H1 (cell line): Measurements from ENCODE around the gene IZUMO4. TPM values are rescaled to one million over a fixed set of nuclear protein-coding genes. Genes with fewer than 3 reads are reported as not detected.

Source experiments
- CTCF ChIA-PET: fragments of 300-600 bp; sonication (Branson Sonifier 250); formaldehyde crosslinking; loops from one replicate; lab custom pipeline; 2021; ENCODE audit not compliant: partially characterized antibody; lab: Charles Lee
- POLR2A ChIA-PET: fragments of 300-600 bp; sonication (Branson Sonifier 250); formaldehyde crosslinking; loops from one replicate; lab custom pipeline; 2021; ENCODE audit warnings: inconsistent platforms; ENCODE audit not compliant: partially characterized antibody; lab: Charles Lee
- DNase-seq, 2 experiments: peaks; one replicate each; pipeline versions ENCODE4 v3.0.0 to v3.0.0-alpha.2; 2010 to 2022; ENCODE audit warnings: low spot score in 2 of 2, low read depth in 1 of 2, mixed read lengths in 1 of 2
- FAIRE-seq: peaks from 2 replicates; lab custom pipeline; 2011; peaks lifted over from hg19 to GRCh38; lab: Jason Lieb, UNC
- H2AFZ ChIP-seq: 2 replicates; pipeline ENCODE4 v1.8.1; 2012; ENCODE audit warnings: low read length, inconsistent platforms
- H2AK5ac ChIP-seq: 2 replicates; pipeline ENCODE4 v1.6.1; 2013; ENCODE audit warnings: low read depth, low read length
- H2BK120ac ChIP-seq: replicated peaks from 2 replicates; pipeline ENCODE3; 2013; ENCODE audit warnings: low read depth, low read length, inconsistent platforms
- H2BK12ac ChIP-seq: 2 replicates; pipeline ENCODE4 v1.6.1; 2013; ENCODE audit warnings: low read depth, low read length
- H2BK15ac ChIP-seq: 2 replicates; pipeline ENCODE4 v1.6.1; 2013; ENCODE audit warnings: low read length
- H2BK20ac ChIP-seq: 2 replicates; pipeline ENCODE4 v1.6.1; 2013; ENCODE audit warnings: low read length
- H2BK5ac ChIP-seq: 2 replicates; pipeline ENCODE4 v1.6.1; 2013; ENCODE audit warnings: low read depth, low read length
- H3K14ac ChIP-seq: 2 replicates; pipeline ENCODE4 v1.6.1; 2013; ENCODE audit warnings: inconsistent platforms; ENCODE audit not compliant: insufficient read length
- H3K18ac ChIP-seq: 2 replicates; pipeline ENCODE4 v1.6.1; 2013; ENCODE audit warnings: low read length; ENCODE audit errors: extremely low read depth
- H3K23ac ChIP-seq: 2 replicates; pipeline ENCODE4 v1.6.1; 2013; ENCODE audit warnings: inconsistent platforms; ENCODE audit not compliant: insufficient read length
- H3K23me2 ChIP-seq: 2 replicates; pipeline ENCODE4 v1.6.1; 2013; ENCODE audit warnings: low read depth, low read length
- H3K27ac ChIP-seq: 2 replicates; pipeline ENCODE4 v1.6.1; 2011; ENCODE audit warnings: low read depth, low read length, inconsistent platforms
- H3K27me3 ChIP-seq, 4 experiments: replicated peaks in 1 of 4; 1 replicate in 1 of 4; 2 replicates in 3 of 4; pipeline versions ENCODE4 v1.6.1 to v1.8.1; 2011 to 2013; ENCODE audit warnings: low read length in 3 of 4, mild to moderate bottlenecking in 3 of 4, inconsistent platforms in 2 of 4, mixed read lengths in 2 of 4, moderate library complexity in 1 of 4; ENCODE audit not compliant: control insufficient read depth in 3 of 4, insufficient read depth in 3 of 4; ENCODE audit errors: extremely low read depth in 1 of 4
- H3K36me3 ChIP-seq, 4 experiments: 2 replicates each; pipeline versions ENCODE4 v1.6.1 to v1.8.1; 2011 to 2013; ENCODE audit warnings: mild to moderate bottlenecking in 4 of 4, low read length in 3 of 4, moderate library complexity in 2 of 4, control low read depth in 1 of 4, inconsistent platforms in 1 of 4; ENCODE audit not compliant: insufficient read depth in 4 of 4, control insufficient read depth in 2 of 4
- H3K4ac ChIP-seq: replicated peaks from 2 replicates; pipeline ENCODE3; 2013; ENCODE audit warnings: low read length, low read depth, mixed read lengths, inconsistent platforms; ENCODE audit not compliant: insufficient read length
- H3K4me1 ChIP-seq, 4 experiments: replicated peaks in 1 of 4; 1 replicate in 1 of 4; 2 replicates in 3 of 4; pipeline versions ENCODE4 v1.6.1 to v1.8.1; 2011 to 2013; ENCODE audit warnings: low read length in 3 of 4, inconsistent platforms in 2 of 4, mixed read lengths in 1 of 4; ENCODE audit not compliant: insufficient read depth in 4 of 4, control insufficient read depth in 3 of 4
- H3K4me2 ChIP-seq, 2 experiments: 2 replicates each; pipeline versions ENCODE4 v1.6.1 to v1.8.1; 2011 to 2013; ENCODE audit warnings: low read depth in 2 of 2, low read length in 2 of 2, control low read depth in 1 of 2, inconsistent platforms in 1 of 2, mild to moderate bottlenecking in 1 of 2; ENCODE audit not compliant: insufficient read depth in 1 of 2
- H3K4me3 ChIP-seq, 4 experiments: fragments of 200-600, 300-600 bp in 1 of 4; sonication (generic), shearing (Covaris generic), sonication (Bioruptor Twin) in 1 of 4; 2 replicates each; pipeline versions ENCODE4 v1.5.1 to v1.8.1; 2011 to 2016; ENCODE audit warnings: low read length in 4 of 4, low read depth in 3 of 4, control low read depth in 2 of 4, inconsistent platforms in 2 of 4, mild to moderate bottlenecking in 2 of 4, mixed read lengths in 1 of 4, moderate library complexity in 1 of 4; ENCODE audit not compliant: insufficient read depth in 2 of 4; ENCODE audit errors: extremely low read depth in 1 of 4
- H3K56ac ChIP-seq: replicated peaks from 2 replicates; pipeline ENCODE3; 2013; ENCODE audit warnings: low read depth, mild to moderate bottlenecking, mixed read lengths, low read length, inconsistent platforms; ENCODE audit not compliant: insufficient read length
- H3K79me1 ChIP-seq: 2 replicates; pipeline ENCODE4 v1.6.1; 2013; ENCODE audit warnings: low read depth, low read length, control low read depth
- H3K79me2 ChIP-seq, 2 experiments: 2 replicates each; pipeline versions ENCODE4 v1.6.1 to v1.8.1; 2012 to 2013; ENCODE audit warnings: low read length in 2 of 2, mild to moderate bottlenecking in 2 of 2, inconsistent platforms in 1 of 2; ENCODE audit not compliant: insufficient read depth in 2 of 2, control insufficient read depth in 1 of 2
- H3K9ac ChIP-seq, 4 experiments: replicated peaks in 1 of 4; 1 replicate in 1 of 4; 2 replicates in 3 of 4; pipeline versions ENCODE4 v1.6.1 to v1.8.1; 2011 to 2013; ENCODE audit warnings: low read depth in 3 of 4, low read length in 3 of 4, control low read depth in 2 of 4, mild to moderate bottlenecking in 2 of 4, moderate library complexity in 2 of 4, inconsistent platforms in 1 of 4; ENCODE audit errors: extremely low read depth in 1 of 4
- H3K9me3 ChIP-seq, 2 experiments: 2 replicates each; pipeline versions ENCODE4 v1.6.1 to v1.8.1; 2012 to 2013; ENCODE audit warnings: mild to moderate bottlenecking in 2 of 2, moderate library complexity in 2 of 2, control low read depth in 1 of 2, inconsistent platforms in 1 of 2, low read depth in 1 of 2, low read length in 1 of 2, mixed read lengths in 1 of 2; ENCODE audit not compliant: insufficient read depth in 2 of 2
- H4K20me1 ChIP-seq, 2 experiments: replicated peaks in 1 of 2; 2 replicates each; pipeline versions ENCODE3 to v1.8.1; 2011 to 2013; ENCODE audit warnings: inconsistent platforms in 2 of 2, low read length in 2 of 2, mild to moderate bottlenecking in 1 of 2; ENCODE audit not compliant: insufficient read depth in 2 of 2, control insufficient read depth in 1 of 2
- H4K5ac ChIP-seq: 2 replicates; pipeline ENCODE4 v1.6.1; 2013; ENCODE audit warnings: low read length, low read depth, mixed read lengths, inconsistent platforms; ENCODE audit not compliant: insufficient read length
- H4K8ac ChIP-seq: 2 replicates; pipeline ENCODE4 v1.8.0; 2013; ENCODE audit warnings: mild to moderate bottlenecking, moderate library complexity, low read length, inconsistent platforms; ENCODE audit not compliant: insufficient read depth; ENCODE audit errors: extremely low read depth
- H4K91ac ChIP-seq: replicated peaks from 2 replicates; pipeline ENCODE3; 2013; ENCODE audit warnings: low read length, mixed read lengths, inconsistent platforms; ENCODE audit not compliant: insufficient read length
- ATF3 ChIP-seq: IDR thresholded peaks from 2 replicates; pipeline ENCODE4 v1.6.1; 2011; ENCODE audit warnings: low read depth, mild to moderate bottlenecking, low read length; ENCODE audit not compliant: insufficient read depth
- CBX8 ChIP-seq: fragments of 300-800, 300-1000 bp; sonication (generic); IDR thresholded peaks from 2 replicates; pipeline ENCODE4 v1.7.1; 2016; ENCODE audit warnings: low read depth, low read length, borderline replicate concordance
- CHD1 ChIP-seq: IDR thresholded peaks from 2 replicates; pipeline ENCODE4 v1.6.1; 2012; ENCODE audit warnings: low read depth, low read length, improper control_type of control experiment
- HDAC6 ChIP-seq: IDR thresholded peaks from one replicate; pipeline ENCODE4 v1.7.1; 2012; ENCODE audit warnings: low read depth, mild to moderate bottlenecking, inconsistent platforms, low read length, moderate library complexity
- SP1 ChIP-seq: IDR thresholded peaks from 2 replicates; pipeline ENCODE4 v1.6.1; 2011; ENCODE audit warnings: low read depth, low read length
- SP4 ChIP-seq: IDR thresholded peaks from 2 replicates; pipeline ENCODE4 v1.6.1; 2012; ENCODE audit warnings: low read length, inconsistent platforms
- WGBS, 2 experiments: shearing (Covaris generic) in 1 of 2; methylation state at CpG; one replicate each; pipeline versions ENCODE4 v1.1.6 to v1.1.7; 2013 to 2015; ENCODE audit warnings: low lambda C conversion rate in 2 of 2, mixed read lengths in 2 of 2, inconsistent platforms in 1 of 2, low coverage in 1 of 2, missing lambda C conversion rate in 1 of 2; ENCODE audit not compliant: insufficient replicate concordance in 2 of 2, insufficient coverage in 1 of 2, insufficient read length in 1 of 2; ENCODE audit errors: extremely low coverage in 1 of 2, missing lambda C conversion rate in 1 of 2; 5-methylcytosine and 5-hydroxymethylcytosine counted together
- polyA plus RNA-seq, 7 experiments: library from polyadenylated mRNA; depleted of rRNA in 3 of 7; stranded (reverse) in 5 of 7; unstranded in 2 of 7; fragments of >200 nt in 5 of 7; fragments of 200-250 nt in 2 of 7; gene quantifications; 1 replicate in 5 of 7; 2 replicates in 1 of 7; 4 replicates in 1 of 7; pipeline versions ENCODE4 v1.2.1 to v1.2.3, GENCODE V29; 2011 to 2013; ENCODE audit warnings: missing spikeins in 2 of 7, mixed read lengths in 2 of 7
- total RNA-seq: library from RNA; stranded (reverse); fragmentation: NEBNext Ultra II Directional; extraction: Animal tissue kit (Norgen Biotek cat#: 25700); gene quantifications from 2 replicates; pipeline ENCODE4 v1.2.1, GENCODE V29; 2021

The IZUMO4 gene
- total and polyA plus RNA-seq, 2 of the 8 experiments (the other 6 are each of a cell fraction or from before 2014, with no cell fraction given): 1.8 to 1.9 TPM

- H2BK12ac ChIP-seq: no peak overlapping the region
- H3K9me3 ChIP-seq: no peaks in the 10 kb centered on the region
- no peaks in the 10 kb centered on the region for H3K23me2 ChIP-seq
- no peak for FAIRE-seq
- H3K36me3 ChIP-seq: peaks cover 9 to 22% (median 14%) of the 10 kb centered on the region in 4 experiments; a peak in 5 of 8 replicates
- no peak overlapping the region for H3K4ac ChIP-seq
- TF ChIP-seq HDAC6 (no peak), ATF3 (no peak), CBX8 (no peak), CHD1 (no peak), SP4 (no peak), SP1 (no peak)
- H4K91ac ChIP-seq: no peak overlapping the region
- no peak overlapping the region for H3K27ac ChIP-seq
- H3K4me1 ChIP-seq: no peaks in the 10 kb centered on the region
- no peak overlapping the region for H2BK20ac ChIP-seq
- H2BK5ac ChIP-seq: 0 out of 2 replicates have a peak overlapping the region, but pooled peaks have one; percentile 5
- peaks cover 10 to 74% of the 10 kb centered on the region in 2 experiments for H3K79me2 ChIP-seq
- no peak overlapping the region for H2BK15ac ChIP-seq
- no peak overlapping the region for H4K5ac ChIP-seq
- H3K27me3 ChIP-seq: no peaks in the 10 kb centered on the region; a peak in 1 of 7 replicates
- POLR2A ChIA-PET: no interaction called here
- no peak overlapping the region for H3K14ac ChIP-seq
- no peak overlapping the region for H3K9ac ChIP-seq
- peaks cover 8% of the 10 kb centered on the region for H3K79me1 ChIP-seq
- CTCF ChIA-PET: interaction anchor here (0.9 kb wide), 1 partner anchor 70 kb away, joined by 4 read pairs; no protein-coding TSS in a partner anchor
- DNase-seq: no peak
- 94% methylated on average over 14 of the region's 14 CpGs; no CpG with 5 or more reads in 1 of the 2 experiments for WGBS, 2 experiments
- H2BK120ac ChIP-seq: no peak overlapping the region
- no peak overlapping the region for H3K18ac ChIP-seq
- peaks cover 24 to 30% of the 10 kb centered on the region in 2 experiments for H4K20me1 ChIP-seq
- H4K8ac ChIP-seq: no peak overlapping the region
- H3K56ac ChIP-seq: no peak overlapping the region
- no peak overlapping the region for H3K23ac ChIP-seq
- H2AFZ ChIP-seq: no peak overlapping the region
- no peak overlapping the region for H3K4me2 ChIP-seq
- no peak overlapping the region for H2AK5ac ChIP-seq
- H3K4me3 ChIP-seq: no peak overlapping the region
Observed at GRCh38 chr19:2140138-2140569, 43.4 kb downstream of the IZUMO4 start.
